Islet of Langerhans (tissue), 1 donor: ENCODE data around the gene PRCP.
"Not testable (repeated sequence)": the region's sequence is repeated elsewhere in the genome, so short reads cannot be mapped to it uniquely, and the experiment has no call there.

Experiments used
- FAIRE-seq: peaks from one replicate; lab custom pipeline; 2011; peaks lifted over from hg19 to GRCh38; lab: Jason Lieb, UNC

The PRCP gene

DNA sequence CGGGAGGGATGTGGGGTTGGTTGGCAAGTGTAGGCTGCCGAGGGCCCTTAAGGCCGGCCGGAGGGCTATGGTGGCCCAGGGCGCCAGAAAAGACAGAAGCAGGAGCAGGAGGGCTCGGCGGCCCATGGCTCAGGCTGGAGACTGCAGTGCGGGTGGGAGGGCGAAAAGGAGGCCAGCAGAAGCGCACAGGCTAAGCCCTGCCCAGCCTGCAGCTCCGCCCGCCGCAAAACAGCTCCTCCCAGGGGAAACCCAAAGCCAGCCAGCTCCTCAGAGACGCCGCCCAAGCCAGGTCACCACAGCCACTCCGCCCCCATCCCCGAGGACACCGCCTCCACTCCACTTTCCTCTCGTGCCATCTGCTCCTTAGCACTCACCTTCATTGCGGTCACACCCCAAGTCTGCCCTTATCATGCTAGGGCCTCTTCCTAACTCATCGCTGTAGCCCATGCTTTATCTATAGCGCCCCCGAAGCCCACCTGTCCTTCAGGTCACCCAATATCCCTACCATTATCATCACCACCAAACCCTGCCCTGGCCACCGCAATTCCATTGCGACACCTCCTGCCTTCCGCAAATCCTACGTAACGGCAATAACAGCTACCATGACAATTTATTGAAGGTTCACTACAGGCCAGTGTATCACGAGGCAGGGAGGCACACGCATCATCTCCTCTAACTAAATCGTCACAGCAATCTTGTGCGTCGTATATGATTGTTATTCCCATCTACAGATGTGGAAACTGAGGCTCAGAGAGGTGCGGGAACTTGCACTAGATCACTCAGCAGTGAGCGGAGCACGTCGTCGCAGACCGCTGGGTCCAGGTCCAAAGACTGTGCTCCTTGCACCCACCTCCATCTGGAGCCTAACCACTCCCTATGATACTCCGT is at the start of gene PRCP:
TSS of gene PRCP (minus strand) at position 154 of the 888 bp plus-strand sequence. CDS start at position 126, 28 bp downstream.
- FAIRE-seq: no peak

DNA sequence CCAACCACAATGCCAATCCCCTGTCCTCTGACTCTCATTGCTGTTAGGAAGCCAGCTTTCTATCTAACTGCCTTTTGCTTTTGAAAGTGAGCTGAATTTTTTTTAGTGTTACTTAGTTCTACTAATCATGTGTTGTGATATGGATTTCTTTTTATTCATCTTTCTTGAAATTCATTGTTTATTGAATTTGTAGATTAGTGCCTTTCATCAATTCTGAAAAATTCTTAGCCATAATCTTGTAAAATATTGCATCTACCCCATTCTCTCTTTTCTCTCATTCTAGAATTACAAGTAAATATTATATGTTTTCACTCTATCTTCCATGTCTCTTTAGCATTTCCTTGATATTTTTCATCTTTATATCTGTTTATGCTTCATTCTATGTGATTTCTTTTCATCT is 49.1 kb upstream of the PRCP start:
- FAIRE-seq: no peak

DNA sequence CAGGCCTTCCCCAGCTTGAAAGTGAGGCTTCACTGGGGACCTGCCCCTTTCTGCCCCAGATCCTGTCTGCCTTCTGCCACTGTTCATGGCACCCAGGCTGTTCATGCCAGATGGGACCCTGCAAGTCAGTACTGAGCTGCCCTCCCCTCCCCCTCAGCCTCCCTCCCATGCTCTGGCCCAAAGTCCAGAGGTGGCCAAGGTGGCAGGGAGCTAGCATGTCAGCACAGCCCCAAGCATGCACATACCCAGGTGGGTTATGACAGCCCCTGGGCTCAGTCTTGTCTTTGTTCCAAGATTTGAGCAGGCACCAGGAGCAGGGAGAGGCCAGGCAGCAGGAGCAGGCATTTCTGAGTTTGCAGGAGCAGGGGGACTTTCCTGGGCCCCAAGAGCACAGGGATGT is 45.5 kb upstream of the PRCP start:
- no peak for FAIRE-seq

DNA sequence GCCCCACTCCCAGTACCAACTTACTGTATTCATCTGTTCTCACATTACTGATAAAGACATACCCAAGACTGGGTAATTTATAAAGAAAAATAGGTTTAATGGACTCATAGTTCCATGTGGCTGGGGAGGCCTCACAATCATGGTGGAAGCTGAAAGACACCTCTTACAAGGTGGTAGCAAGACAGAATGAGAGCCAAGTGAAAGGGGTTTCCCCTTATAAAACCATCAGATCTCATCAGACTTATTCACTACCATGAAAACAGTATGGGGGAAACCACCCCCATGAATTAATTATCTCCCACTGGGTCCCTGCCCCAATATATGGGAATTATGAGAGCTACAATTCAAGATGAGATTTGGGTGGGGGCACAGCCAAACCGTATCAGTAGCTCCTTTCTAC is 44.8 kb upstream of the PRCP start:
- FAIRE-seq: not testable (repeated sequence)

DNA sequence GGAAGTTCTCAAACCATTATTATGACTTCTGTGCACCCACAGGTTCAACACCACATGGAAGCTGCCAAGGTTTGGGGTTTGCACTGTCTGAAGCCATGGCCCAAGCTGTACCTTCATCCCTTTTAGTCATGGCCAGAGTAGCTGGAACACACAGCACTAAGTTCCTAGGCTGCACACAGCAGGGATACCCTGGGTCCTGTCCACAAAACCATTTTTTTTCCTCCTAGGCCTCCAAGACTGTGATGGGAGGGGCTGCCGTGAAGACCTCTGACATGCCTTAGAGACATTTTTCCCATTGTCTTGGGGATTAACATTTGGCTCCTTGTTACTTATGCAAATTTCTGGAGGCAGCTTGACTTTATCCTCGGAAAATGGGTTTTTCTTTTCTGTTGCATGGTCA is 44.0 kb upstream of the PRCP start:
- FAIRE-seq: no peak

DNA sequence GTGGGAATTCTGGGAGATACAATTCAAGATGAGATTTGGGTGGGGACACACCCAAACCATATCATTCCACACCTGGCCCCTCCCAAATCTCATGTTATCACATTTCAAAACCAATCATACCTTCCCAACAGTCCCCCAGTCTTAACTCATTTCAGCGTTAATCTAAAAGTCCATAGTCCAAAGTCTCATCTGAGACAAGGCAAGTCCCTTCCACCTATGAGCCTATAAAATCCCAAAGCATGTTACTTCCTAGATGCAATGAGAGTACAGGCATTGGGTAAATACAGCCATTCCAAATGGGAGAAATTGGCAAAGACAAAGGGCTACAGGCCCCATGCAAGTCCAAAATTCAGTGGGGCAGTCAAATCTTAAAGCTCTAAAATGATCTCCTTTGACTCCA is 43.2 kb upstream of the PRCP start:
- FAIRE-seq: not testable (repeated sequence)

DNA sequence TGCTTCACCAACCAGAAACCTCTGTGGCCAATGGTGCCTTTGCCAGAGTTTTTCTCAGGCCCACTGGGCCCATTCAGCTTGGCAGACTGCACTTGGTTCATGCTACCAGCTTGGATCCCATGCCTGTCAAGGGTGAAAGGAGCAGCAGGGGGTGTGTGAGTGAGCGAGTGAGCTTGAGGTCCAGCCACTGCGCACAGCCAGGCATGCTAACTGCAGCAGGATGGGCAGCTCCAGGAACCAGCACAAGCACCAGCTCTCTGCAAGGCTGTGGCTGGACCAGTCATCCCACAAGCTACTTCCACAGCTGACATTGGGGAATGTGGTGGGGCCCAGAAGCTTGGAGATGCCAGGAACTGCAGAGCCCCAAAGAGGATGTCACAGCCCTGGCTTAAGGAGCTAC is 42.1 kb upstream of the PRCP start:
- FAIRE-seq: no peak

DNA sequence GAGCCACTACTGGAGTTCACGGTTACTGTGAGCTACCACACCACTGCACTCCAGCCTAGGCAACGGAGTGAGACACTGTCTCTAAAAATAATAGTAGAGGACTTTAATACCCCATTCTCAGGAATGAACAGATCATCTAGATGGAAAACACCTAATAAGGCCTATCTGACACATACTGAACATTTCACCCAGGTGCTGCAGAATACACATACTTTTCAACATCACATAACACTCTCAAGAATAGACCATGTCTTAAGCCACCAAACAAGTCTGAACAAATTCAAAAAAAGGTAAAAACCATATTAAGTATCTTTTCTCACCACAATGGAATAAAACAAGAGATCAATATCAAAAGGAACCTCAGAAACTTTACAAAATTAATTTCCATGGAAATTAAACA is 39.2 kb upstream of the PRCP start:
- FAIRE-seq: no peak

DNA sequence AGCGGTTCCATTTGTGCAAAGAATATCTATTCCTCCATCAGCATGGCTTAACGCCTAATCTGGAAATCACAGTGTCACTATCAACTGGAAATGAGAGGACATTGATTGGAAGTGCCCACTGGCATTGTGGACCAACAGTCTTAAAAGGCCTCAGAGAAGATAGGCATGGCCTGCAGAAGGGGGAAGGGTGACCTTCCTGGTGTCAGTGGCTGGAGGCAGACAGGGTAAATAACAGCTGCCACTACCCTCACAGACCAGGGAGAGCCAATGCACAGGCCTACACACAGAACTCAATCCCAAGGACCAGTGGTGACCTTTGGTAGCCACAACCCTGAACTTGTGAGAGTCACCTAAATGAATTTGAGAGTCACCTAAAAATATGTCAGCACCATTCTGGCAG is 37.3 kb upstream of the PRCP start:
- no peak for FAIRE-seq

DNA sequence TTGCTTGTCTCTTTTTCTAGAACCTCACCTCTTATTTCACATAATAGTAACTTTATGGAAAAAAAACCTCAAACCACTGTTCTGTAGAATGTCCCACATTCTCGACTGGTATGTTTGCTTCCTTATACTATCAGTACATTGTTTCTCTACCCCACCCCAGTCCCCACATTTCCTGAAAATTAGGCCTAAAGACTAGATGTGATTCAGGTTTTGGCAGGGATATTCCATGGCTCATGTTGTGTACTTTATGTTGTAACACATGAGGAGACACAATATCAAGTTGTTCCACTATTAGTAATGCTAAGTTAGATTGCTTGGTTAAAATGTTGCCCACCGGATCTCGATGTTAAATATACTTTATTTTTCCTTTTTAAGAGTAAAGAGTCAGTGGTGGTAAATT is 36.0 kb upstream of the PRCP start:
- no peak for FAIRE-seq

DNA sequence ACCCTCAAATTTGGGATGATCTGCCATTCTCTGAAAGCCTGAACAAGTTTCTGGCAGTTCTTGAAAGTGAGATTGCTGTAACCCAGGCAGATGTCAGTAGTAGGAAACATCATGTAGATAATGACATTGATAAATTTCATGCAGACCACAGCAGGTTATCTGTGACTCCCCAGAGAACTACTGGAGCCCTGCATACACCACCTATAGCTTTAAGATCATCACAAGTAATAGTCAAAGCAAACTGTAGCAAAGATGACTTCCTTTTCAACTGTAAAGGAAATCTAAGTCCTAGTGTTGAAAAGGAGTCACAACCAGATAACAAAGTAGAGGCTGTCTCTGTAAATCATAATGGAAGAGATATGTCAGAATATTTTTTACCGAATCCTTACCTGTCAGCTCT is 32.3 kb upstream of the PRCP start:
- no peak for FAIRE-seq

DNA sequence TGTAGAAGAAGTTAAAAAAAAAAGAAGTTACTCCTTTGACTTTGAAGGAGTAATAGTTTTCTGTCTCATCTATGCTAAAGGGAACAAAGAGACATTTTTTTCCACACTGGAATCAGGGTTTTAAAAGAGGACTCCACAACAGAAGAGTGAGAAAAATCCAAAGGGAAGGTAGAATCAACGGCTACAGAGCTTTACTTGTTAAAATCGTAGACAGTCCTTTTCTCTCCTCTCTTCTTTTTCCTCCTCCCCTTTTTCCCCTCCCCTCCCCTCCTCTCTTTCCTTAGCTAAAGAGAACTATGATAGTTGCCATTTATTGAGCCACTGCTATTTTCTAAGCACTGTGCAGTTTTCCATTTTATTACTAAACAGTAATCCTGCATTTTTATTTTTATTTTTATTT is 30.5 kb upstream of the PRCP start:
- FAIRE-seq: no peak

DNA sequence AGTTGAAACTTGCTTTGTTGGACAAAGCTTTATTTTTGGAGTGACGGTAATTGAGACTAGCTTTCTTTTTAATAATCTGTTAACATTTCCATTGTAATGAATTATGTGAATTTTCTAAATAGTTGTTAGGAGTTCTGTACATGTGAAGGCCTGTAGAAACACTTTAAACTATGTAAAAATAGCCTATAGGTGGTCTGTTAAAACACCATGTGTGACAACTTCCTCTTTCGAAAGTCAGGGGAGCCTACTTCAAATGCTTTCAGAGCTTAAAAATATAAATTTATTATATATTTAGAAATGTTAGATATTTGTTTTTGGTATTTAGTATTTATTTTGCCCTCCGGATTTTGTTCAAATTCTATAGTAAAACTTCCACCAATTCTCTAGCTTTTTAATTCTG is 30.0 kb upstream of the PRCP start:
- no peak for FAIRE-seq

DNA sequence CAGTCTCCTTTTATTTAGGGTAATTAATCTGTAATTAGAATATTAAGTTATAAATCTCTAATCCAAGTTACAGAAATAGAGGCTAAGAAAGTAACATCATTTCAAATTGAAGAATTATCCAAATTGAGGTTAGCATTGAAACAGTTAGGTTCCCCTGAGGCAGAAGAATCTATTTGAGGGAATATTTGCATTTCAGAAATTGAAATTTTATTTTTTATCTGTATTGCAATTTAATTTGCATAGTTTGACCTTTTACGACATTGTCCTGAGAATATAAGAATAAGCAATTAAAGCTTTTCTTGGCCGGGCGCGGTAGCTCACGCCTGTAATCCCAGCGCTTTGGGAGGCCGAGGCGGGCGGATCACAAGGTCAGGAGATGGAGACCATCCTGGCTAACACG is 28.9 kb upstream of the PRCP start:
- FAIRE-seq: peak; percentile 21

DNA sequence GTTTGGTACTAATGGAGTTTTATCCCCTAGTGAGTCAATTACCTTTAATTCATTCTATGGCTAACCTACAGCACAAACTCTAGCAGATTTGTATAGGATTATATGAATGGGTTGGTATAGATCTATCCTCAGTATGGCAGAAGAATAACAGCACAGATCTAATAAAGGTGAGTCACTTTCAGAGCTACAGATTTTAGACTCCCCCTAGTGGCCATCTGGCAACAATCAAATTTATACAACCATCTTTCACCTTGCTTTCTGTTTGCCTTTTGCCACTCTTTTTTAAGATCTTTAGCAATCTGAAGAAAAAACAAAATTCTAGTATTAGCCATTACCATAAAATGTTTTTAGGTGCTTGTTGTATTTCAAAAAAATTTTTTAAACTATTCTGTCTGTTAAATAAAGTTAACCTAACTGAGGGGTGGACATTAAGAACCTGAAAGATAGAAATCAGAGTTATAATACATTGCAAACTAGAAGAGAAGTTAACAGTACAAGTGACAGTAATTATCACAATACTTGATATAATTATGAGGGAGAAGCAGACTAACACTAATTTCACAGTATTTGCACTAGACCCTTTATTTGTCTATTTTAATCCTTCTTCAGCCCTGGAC is 27.1 kb upstream of the PRCP start:
- peak; percentile 98 for FAIRE-seq

DNA sequence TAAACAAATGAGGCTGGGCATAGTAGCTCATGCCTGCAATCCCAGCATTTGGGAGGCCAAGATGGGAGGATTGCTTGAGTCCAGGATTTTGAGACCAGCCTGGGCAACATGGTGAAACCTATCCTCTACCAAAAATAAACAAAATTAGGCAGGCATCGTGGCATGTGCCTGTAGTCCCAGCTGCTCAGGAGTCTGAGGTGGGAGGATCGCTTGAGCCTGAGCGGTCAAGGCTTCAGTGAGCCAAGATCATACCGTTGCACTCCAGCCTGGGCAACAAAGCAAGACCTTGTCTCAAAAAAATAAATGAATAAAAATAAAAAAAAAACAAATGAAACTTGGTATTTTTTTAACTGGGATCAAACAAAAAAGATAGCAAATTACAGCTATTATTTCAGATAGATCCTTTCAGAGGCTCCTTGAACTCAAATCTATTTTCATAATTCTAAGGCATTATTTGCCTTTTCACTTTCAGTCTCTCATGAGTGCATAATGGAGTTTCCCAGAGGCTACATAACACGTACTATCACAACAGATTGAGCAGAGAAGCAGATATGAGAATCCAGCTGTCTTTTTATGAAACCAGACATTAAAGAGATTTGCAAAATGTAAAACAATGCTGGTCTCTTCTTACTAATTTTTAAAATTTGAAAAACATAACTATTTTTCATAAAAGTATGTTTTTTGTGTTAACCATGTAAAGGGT is 24.4 kb upstream of the PRCP start:
- no peak for FAIRE-seq

DNA sequence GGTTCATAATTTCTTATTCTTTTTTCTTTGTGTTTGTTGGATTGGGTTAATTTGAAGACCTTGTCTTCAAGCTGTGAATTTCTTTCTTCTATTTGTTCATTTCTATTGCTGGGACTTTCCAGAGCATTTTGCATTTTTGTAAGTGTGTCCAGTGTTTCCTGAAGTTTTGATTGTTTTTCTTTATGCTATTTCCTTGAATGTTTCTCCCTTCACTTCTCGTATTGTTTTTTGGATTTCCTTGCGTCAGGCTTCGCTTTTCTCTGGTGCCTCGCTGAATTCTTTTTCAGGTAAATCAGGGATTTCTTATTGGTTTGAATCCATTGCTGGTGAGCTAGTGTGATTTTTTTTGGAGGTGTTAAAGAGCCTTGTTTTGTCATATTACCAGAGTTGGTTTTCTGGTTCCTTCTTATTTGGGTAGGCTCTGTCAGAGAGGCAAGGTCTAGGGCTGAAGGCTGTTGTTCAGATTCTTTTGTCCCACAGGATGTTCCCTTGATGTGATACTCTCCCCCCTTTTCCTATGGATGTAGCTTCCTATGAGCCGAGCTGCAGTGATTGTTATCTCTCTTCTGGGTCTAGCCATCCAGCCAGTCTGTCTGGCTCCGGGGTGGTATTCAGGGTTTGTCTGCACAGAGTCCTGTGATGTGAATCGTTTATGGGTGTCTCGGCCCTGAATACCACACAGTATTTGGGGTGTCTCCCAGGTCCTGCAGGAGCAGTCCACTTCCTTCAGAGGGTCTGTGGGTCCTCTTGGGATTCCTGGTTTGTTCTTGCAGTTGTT is 22.4 kb upstream of the PRCP start:
- FAIRE-seq: not testable (repeated sequence)

DNA sequence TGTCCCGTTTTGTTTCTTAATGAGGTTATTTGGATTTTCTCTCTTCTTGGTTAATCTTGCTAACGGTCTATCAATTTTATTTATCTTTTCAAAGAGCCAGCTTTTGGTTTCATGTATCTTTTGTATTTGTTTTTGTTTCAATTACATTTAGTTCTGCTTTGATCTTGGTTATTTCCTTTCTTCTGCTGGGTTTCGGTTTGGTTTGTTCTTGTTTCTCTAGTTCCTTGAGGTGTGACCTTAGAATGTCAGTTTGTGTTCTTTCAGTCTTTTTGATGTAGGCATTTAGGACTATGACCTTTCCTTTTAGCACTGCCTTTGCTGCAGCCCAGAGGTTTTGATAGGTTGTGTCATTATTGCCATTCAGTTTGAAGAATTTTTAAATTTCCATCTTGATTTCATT is 20.0 kb upstream of the PRCP start:
- not testable (repeated sequence) for FAIRE-seq

DNA sequence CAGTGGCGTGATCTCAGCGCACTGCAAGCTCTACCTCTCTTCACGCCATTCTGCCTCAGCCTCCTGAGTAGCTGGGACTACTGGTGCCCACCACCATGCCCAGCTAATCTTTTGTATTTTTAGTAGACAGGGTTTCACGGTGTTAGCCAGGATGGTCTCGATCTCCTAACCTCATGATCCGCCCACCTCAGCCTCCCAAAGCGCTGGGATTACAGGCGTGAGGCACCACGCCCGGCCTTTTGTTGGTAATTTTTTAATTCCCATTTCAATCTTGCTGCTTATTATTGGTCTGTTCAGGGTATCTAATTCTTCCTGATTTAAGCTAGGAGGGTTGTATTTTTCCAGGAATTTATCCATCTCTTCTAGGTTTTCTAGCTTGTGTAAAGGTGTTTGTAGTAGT is 19.6 kb upstream of the PRCP start:
- FAIRE-seq: not testable (repeated sequence)

DNA sequence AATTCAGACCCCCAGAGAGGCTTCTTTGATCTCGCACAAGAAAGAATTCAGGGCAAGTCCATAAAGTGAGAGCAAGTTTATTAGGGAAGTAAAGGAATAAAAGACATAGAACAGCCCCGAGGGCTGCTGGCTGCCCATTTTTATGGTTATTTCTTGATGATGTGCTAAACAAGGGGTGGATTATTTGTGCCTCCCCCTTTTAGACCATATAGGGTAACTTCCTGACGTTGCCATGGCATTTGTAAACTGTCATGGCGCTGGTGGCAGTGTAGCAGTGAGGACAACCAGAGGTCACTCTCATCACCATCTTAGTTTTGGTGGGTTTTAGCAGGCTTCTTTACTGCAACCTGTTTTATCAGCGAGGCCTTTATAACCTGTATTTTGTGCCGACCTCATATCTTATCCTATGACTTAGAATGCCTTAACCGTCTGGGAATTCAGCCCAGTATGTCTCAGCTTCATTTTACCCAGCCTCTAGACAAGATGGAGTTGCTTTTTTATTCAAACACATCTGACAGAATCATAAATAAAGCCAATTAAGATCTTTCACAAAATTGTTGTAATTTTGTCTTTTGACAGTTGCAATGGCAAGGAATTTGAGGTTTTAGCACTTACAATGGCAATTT is 8.9 kb upstream of the PRCP start:
- FAIRE-seq: no peak

DNA sequence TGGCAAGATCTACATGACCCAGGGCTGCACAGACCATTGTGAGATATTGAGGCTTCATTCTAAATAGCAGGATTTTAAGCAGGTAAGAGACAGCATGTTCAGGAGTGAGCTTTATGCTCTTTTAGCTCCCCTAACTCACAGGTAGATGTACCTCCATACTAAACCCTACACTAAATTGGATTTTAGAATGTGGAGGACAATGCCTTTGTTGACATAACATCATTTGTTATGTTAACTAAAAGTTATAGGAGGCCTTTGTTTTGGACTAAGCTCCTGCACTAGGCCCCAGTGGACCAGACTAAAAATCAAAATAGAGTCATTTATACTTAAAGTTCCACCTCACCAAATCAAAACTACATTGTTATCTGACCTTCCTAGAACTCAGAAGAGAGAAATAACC is 8.1 kb upstream of the PRCP start:
- FAIRE-seq: no peak

DNA sequence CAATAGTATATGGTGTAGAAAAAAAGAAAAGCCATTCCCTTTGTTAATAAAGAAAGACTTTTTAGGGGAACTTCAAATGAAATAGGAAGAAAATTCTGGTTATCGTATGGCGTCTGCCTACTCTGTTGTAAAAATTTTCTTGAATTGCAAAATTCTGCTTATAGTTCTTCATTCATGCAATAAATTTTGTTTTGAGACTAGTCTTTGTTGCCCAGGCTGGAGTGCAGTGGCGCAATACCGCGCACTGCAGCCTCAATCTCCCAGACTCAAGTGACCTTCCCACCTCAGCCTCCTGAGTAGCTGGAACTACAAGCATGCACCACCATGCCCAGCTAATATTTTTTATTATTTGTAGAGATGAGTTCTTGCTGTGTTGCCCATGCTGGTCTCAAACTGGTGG is 7.1 kb upstream of the PRCP start:
- no peak for FAIRE-seq
